ENCODE data around the gene DBNL.
"Not testable (repeated sequence)": the region's sequence is repeated elsewhere in the genome, so short reads cannot be mapped to it uniquely, and the experiment has no call there.

GRCh38 chr7:44036364-44036763 lies 8.1 kb upstream of the DBNL start:
- not testable (repeated sequence) for TF ChIP-seq SP1 (IDR thresholded peaks at IDR 0.05); TARDBP (IDR thresholded peaks at IDR 0.05); L3MBTL2 (conservative IDR thresholded peaks at IDR 0.05); BHLHE40 (IDR thresholded peaks at IDR 0.05; ENCODE audit: borderline replicate concordance); FOXM1 (IDR thresholded peaks at IDR 0.05; ENCODE audit: borderline replicate concordance); CTBP1 (IDR thresholded peaks at IDR 0.05; ENCODE audit: borderline replicate concordance); FOXK2 (IDR thresholded peaks at IDR 0.05); PKNOX1 (IDR thresholded peaks at IDR 0.05); SUZ12 (IDR thresholded peaks at IDR 0.05)

Measured in HEK293T (cell line).